GM18861 (cell line): ENCODE measurements around the gene KCNIP3.
"Not testable (repeated sequence)": the region's sequence is repeated elsewhere in the genome, so short reads cannot be mapped to it uniquely, and the experiment has no call there.

Source experiments
- ATAC-seq: cut with Tn5 transposase; IDR thresholded peaks from one replicate; pipeline ENCODE4 v1.9.1; 2021; ENCODE audit not compliant: unreplicated experiment

Gene KCNIP3

DNA sequence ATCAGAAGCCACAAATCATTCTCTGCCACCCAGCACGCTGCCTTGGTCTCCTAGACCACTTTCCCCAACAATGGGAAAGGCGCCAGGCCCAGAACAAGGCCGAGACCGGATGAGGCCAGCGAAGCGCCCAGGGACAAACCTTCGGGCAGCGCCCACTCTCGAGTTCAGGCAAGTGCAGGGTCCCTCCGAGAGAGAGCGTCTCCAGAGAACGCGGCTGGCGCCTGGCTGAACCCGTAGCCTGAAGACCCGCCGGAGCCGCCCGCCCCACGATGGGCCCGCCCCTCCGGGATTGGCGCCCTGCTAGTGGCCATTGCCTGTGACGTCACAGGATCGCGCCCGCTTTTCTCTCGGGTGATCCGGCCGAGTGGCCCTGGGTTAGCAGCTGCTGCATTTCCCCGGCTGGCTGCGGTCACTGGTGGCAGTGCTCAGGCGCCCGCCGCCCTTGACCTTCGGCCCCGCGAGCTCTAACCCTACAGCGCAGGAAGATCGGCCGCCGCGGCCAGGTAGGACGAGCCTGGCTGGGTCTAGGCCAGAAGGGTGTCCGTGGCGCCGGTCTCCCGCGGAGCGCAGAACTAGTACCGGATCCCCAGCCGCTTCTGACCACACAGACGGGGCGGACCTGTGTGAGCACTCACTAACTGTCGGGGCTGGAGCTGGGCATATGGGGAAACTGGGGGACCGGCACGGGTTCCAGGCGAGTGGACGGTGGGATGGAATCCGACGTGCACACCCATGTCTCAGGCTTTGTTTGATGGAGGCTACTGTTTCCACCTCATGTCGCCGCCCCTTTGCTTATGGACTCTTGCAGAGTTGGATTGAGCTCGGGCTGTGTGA lies 105.4 kb downstream of the KCNIP3 start, which contains the start of gene FAHD2A:
FAHD2A (plus strand) TSS at position 339 of the 834 bp plus-strand sequence. CDS start 2,851 bp downstream, outside the sequence.
- ATAC-seq = peak; percentile 91

GRCh38 chr2:95403204-95403721 lies 106.1 kb downstream of the KCNIP3 start:
- peak; percentile 39 for ATAC-seq

DNA sequence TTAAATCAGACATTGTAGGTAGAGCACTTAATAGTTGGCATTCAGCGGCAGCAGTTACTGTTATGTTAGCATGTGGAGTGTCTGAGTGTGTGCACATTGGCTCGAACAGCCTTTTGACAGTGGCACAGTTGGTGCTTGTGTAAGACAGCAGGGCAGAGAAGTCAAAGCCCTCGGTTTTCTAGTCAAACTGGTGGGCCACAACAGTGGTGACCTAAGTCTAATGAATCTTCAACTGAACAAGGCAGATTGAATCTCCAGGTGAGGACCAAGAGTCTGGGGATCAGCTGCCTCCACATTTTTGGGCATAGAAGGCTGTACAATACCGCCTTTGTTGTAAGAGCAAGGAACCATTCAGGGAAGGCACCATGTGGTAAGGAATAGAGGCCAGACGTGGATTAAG lies 106.7 kb downstream of the KCNIP3 start:
- not testable (repeated sequence) for ATAC-seq

GRCh38 chr2:95404676-95405075 lies 107.5 kb downstream of the KCNIP3 start:
- not testable (repeated sequence) for ATAC-seq

GRCh38 chr2:95411239-95411638 lies 114.1 kb downstream of the KCNIP3 start:
- not testable (repeated sequence) for ATAC-seq

DNA sequence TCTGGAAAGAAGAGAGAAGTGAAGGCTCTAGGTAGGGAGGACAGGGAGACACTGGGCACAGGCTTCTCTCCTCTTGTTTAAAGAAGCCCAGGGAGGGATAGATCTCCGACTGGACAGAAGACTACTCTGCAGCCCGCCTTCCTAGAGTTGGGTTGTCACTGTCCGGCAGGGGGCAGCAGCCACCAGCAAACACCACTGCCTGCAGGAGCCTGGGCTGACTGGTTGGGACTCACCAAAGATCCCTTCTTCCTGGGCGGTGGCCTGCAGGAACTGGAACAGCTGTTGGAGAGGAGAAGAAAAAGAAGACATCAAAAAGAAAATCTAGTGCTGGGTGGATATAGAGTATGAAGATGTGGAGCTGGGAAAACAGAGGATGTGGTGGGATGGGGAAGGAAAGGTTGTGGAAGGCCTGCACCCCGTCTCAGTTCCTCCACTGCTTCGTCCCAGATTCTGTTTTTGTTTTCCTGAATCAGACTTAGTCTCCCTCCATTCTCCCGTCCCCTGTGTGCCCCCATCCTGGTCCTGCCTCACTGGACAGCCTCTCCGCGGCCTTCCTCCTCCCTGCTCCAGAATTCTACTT lies 117.0 kb downstream of the KCNIP3 start:
- ATAC-seq = peak; percentile 76

GRCh38 chr2:95415138-95415537 lies 118.0 kb downstream of the KCNIP3 start:
- ATAC-seq = not testable (repeated sequence)

DNA sequence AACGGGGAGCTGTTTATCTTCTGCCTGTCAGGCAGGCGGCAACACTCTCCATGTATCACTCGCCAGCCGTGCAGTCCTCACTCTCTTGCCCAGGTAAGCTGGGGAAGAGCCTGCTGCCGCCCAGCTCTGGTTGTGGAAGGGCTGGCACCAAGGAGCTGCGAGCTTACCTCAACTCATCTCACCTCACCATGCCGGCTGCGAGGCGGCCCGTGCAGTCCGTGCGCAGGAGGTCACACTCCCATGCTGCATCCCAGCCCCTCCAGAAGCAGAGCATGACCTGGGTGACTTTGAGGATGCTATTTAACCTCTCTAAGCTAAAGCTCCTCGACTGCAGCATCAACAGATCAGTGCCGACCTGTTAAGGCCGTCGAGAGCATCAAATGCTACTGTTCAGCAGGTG lies 118.4 kb downstream of the KCNIP3 start:
- ATAC-seq = not testable (repeated sequence)

DNA sequence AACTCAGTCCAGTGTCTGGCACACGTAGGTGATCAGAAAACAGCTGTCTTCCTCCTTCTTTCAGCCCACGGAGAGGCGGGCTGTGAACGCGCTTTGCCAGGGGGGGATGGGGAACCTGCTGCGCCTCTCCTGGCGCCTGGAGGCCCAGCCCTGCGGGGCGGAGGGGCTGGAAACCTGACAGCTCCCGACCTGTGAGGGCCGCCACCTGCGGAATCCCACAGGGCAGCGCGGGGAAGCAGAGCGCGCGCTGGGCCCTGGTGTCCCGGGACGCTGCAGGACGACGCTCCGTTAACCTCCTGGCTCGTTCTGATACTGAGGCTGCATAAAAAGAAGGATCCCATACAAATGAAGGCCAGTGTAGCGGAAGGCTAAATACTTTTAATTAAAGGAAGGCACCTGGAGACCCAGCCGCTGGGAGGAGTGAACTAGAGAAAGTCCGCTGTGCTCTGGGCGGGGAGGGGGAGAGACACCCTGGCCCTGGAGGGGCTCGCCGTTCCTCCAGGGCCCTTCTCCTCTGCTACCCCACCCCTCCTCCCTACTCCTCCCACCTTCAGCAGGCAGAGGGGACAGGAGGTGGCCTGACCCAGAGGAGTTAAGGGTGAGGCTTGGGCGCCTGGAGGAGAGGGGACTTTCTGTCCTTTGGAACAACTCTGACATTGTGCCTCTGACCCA lies 130.2 kb downstream of the KCNIP3 start:
- not testable (repeated sequence) for ATAC-seq

DNA sequence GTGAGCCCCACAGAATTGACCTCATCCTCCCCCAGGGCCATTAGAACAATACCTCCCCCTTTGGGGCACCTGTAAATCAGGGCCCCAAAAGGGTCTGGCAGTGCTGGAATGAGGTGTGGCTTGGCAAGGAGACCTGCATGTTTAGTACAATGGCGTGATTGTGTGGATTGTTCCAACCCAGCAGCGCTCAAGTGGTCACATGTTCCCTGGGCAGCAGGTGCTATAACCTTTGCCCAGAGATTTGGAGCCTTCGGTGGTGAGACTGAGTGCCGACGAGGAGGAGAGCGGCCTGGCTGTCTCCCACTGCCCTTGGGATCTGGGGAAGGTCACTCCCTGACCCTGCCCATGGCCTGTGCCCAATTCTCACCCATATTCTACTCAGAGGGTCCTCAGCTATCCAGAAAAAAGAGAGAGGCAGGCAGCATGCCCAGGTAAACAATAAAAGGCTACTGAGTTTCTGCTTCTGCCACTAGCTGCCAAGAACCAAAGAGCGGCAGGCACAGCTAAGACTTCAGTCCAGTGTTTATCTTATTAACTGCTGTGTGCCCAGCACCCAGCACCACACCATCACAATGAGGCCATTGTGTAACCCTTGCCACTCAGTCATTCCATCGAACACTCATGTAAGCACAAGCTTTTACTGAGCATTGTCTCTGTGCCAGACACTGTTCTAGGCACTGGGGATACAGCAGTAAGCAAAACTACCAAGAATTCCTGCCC lies 132.8 kb downstream of the KCNIP3 start:
- not testable (repeated sequence) for ATAC-seq

GRCh38 chr2:95433373-95433772 lies 136.2 kb downstream of the KCNIP3 start:
- ATAC-seq = not testable (repeated sequence)

- not testable (repeated sequence) for ATAC-seq
These were observed 136.8 kb downstream of the KCNIP3 start for GRCh38 chr2:95433973-95434372.

- not testable (repeated sequence) for ATAC-seq
These were observed 137.4 kb downstream of the KCNIP3 start for GRCh38 chr2:95434507-95435076.

DNA sequence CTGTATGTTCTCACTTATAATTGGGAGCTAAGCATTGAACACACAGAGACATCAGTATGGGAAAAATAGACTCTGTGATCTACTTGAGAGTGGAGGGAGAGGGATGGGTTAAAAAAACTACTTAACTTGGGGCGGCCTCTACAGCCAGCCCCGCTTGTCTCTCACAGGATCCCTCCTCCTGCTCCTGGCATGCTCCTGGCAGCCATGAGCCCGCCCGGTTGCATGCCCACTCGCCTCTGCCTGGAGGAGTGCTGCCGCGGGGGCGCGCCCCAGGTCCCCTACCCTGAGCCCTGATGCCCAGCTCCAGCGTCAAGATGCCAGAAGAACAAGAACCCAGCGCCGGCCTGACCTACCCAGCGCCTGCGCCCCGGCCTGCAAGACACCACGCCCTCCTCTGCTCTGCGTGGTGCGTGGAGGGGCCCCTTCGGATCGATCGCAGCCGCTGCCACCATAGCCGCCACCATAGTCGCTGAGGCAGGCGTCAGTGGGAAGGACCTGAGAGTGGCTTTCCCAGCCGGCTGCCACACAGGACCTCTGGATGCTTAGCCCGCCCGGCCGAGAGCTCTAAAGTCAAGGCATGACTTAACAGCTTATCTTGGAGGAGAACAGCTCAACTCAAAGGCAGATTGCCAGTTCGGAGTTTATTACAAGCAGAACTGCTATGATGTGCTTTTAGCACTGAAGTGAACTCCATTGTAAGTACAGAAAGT lies 138.2 kb downstream of the KCNIP3 start:
- not testable (repeated sequence) for ATAC-seq
